Measurements from ENCODE around the gene ST6GAL1. TPM values are rescaled to one million over a fixed set of nuclear protein-coding genes. Genes with fewer than 3 reads are reported as not detected.

Gene ST6GAL1
- total and polyA plus RNA-seq, 2 of the 13 experiments (the other 11 are each of a cell fraction or from before 2014, with no cell fraction given) = 79.9 to 164 TPM

DNA sequence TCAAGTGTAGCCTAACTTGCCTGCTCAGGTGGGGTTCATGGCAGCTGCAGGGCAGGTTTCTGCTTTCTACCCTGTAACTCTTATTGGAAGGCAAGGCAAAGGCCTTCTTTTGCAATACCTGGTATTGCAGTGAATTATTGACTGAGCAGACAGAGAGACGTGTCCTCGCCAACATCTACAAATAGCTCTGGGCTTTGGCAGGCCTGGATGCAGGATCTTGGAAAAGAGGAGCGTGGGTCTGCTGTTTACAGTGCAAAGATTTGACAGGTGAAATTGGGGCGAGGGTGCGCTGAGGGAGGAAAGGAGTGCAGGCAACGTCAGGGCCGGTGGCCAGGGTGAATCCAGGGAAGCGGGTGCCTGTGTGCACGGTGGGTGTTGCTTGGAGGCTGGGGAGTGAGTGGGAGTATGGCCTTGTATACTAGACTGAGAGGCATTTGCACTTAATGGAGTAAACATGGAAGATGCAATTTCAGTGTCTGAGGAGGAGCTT is 44.5 kb downstream of the ST6GAL1 start (continued):
- TF ChIP-seq IKZF4 (CRISPR knock-in tag; IDR thresholded peaks at IDR 0.05; ENCODE audit: borderline replicate concordance, low read depth, not compliant biosample characterization) (no peak), ZSCAN22 (CRISPR knock-in tag; IDR thresholded peaks at IDR 0.05) (no peak), BCL6 (CRISPR knock-in tag; IDR thresholded peaks at IDR 0.05) (peak; percentile 84), MED13 (CRISPR knock-in tag; IDR thresholded peaks at IDR 0.05) (no peak), MTERF4 (CRISPR knock-in tag; IDR thresholded peaks at IDR 0.05) (no peak), KLF13 (CRISPR knock-in tag; IDR thresholded peaks at IDR 0.05) (no peak), ZNF773 (CRISPR knock-in tag; IDR thresholded peaks at IDR 0.05; ENCODE audit: borderline replicate concordance) (no peak), NFIC (IDR thresholded peaks at IDR 0.05; ENCODE audit: low read length) (no peak; the same call in 1 of the 2 replicates), RAD21 (CRISPR knock-in tag; IDR thresholded peaks at IDR 0.05) (no peak), ZNF720 (CRISPR knock-in tag; IDR thresholded peaks at IDR 0.05) (no peak), IRX3 (CRISPR knock-in tag; IDR thresholded peaks at IDR 0.05; ENCODE audit: borderline replicate concordance, low read depth) (no peak; the same call in 1 of the 2 replicates), AKNA (CRISPR knock-in tag; IDR thresholded peaks at IDR 0.05; ENCODE audit: borderline replicate concordance) (no peak), ZNF230 (CRISPR knock-in tag; IDR thresholded peaks at IDR 0.05) (no peak), ZNF260 (CRISPR knock-in tag; IDR thresholded peaks at IDR 0.05; ENCODE audit: borderline replicate concordance, low read depth) (no peak), ZNF790 (CRISPR knock-in tag; IDR thresholded peaks at IDR 0.05; ENCODE audit: borderline replicate concordance) (no peak), TOE1 (CRISPR knock-in tag; IDR thresholded peaks at IDR 0.05) (0 out of 2 replicates have a peak, but pooled peaks have one; percentile 22)
- TF ChIP-seq, protein P1, sequence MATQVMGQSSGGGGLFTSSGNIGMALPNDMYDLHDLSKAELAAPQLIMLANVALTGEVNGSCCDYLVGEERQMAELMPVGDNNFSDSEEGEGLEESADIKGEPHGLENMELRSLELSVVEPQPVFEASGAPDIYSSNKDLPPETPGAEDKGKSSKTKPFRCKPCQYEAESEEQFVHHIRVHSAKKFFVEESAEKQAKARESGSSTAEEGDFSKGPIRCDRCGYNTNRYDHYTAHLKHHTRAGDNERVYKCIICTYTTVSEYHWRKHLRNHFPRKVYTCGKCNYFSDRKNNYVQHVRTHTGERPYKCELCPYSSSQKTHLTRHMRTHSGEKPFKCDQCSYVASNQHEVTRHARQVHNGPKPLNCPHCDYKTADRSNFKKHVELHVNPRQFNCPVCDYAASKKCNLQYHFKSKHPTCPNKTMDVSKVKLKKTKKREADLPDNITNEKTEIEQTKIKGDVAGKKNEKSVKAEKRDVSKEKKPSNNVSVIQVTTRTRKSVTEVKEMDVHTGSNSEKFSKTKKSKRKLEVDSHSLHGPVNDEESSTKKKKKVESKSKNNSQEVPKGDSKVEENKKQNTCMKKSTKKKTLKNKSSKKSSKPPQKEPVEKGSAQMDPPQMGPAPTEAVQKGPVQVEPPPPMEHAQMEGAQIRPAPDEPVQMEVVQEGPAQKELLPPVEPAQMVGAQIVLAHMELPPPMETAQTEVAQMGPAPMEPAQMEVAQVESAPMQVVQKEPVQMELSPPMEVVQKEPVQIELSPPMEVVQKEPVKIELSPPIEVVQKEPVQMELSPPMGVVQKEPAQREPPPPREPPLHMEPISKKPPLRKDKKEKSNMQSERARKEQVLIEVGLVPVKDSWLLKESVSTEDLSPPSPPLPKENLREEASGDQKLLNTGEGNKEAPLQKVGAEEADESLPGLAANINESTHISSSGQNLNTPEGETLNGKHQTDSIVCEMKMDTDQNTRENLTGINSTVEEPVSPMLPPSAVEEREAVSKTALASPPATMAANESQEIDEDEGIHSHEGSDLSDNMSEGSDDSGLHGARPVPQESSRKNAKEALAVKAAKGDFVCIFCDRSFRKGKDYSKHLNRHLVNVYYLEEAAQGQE (IDR thresholded peaks at IDR 0.05; ENCODE audit: borderline replicate concordance in 1 of 2, low read depth in 1 of 2, low read length in 2 of 2) = 0 out of 4 replicates have a peak, but pooled peaks of 1 of the 2 experiments have one; percentile 8
- TF ChIP-seq, protein P2, sequence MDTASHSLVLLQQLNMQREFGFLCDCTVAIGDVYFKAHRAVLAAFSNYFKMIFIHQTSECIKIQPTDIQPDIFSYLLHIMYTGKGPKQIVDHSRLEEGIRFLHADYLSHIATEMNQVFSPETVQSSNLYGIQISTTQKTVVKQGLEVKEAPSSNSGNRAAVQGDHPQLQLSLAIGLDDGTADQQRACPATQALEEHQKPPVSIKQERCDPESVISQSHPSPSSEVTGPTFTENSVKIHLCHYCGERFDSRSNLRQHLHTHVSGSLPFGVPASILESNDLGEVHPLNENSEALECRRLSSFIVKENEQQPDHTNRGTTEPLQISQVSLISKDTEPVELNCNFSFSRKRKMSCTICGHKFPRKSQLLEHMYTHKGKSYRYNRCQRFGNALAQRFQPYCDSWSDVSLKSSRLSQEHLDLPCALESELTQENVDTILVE (CRISPR knock-in tag; IDR thresholded peaks at IDR 0.05) = peak; percentile 74

Data from HepG2 (cell line).